Astrocyte (in vitro differentiated cells and primary cell): ENCODE results near the gene PBX3. TPM values are rescaled to one million over a fixed set of nuclear protein-coding genes. Genes with fewer than 3 reads are reported as not detected.

ENCODE experiments used
- DNase-seq: peaks from one replicate; pipeline ENCODE4 v3.0.0-alpha.2; 2010; ENCODE audit warnings: low read depth
- FAIRE-seq: peaks from 2 replicates; lab custom pipeline; 2011; peaks lifted over from hg19 to GRCh38; lab: Jason Lieb, UNC
- H2AFZ ChIP-seq: 2 replicates; pipeline ENCODE4 v1.6.0; 2012; ENCODE audit warnings: low read depth, low read length, inconsistent platforms
- H3K27ac ChIP-seq: 2 replicates; pipeline ENCODE4 v1.5.1; 2011; ENCODE audit warnings: low read depth, low read length, inconsistent platforms
- H3K27me3 ChIP-seq: 2 replicates; pipeline ENCODE4 v1.6.0; 2011; ENCODE audit warnings: low read length, inconsistent platforms; ENCODE audit not compliant: insufficient read depth
- H3K36me3 ChIP-seq: 2 replicates; pipeline ENCODE4 v1.5.1; 2011; ENCODE audit warnings: low read length, inconsistent platforms; ENCODE audit not compliant: insufficient read depth
- H3K4me1 ChIP-seq: 2 replicates; pipeline ENCODE4 v1.5.1; 2011; ENCODE audit warnings: low read length, inconsistent platforms; ENCODE audit not compliant: insufficient read depth
- H3K4me2 ChIP-seq: 2 replicates; pipeline ENCODE4 v1.6.0; 2012; ENCODE audit warnings: low read length, inconsistent platforms
- H3K4me3 ChIP-seq: 2 replicates; pipeline ENCODE4 v1.5.1; 2011; ENCODE audit warnings: low read depth, mild to moderate bottlenecking, low read length, inconsistent platforms; ENCODE audit not compliant: insufficient read depth
- H3K79me2 ChIP-seq: 2 replicates; pipeline ENCODE4 v1.6.0; 2012; ENCODE audit warnings: mild to moderate bottlenecking, low read length, inconsistent platforms; ENCODE audit not compliant: insufficient read depth
- H3K9ac ChIP-seq: 2 replicates; pipeline ENCODE4 v1.6.0; 2012; ENCODE audit warnings: mild to moderate bottlenecking, low read length, inconsistent platforms
- H3K9me3 ChIP-seq: 2 replicates; pipeline ENCODE4 v1.5.1; 2012; ENCODE audit warnings: low read depth, mild to moderate bottlenecking, low read length, inconsistent platforms; ENCODE audit not compliant: insufficient read depth
- H4K20me1 ChIP-seq: 2 replicates; pipeline ENCODE4 v1.6.0; 2012; ENCODE audit warnings: low read length, inconsistent platforms; ENCODE audit not compliant: insufficient read depth
- H3K27ac Mint-ChIP-seq: one replicate; pipeline ENCODE4 v1.8.0; 2021; ENCODE audit warnings: mild to moderate bottlenecking, mixed read lengths; ENCODE audit not compliant: unreplicated experiment
- H3K27me3 Mint-ChIP-seq: one replicate; pipeline ENCODE4 v1.8.0; 2021; ENCODE audit warnings: low read depth, mixed read lengths; ENCODE audit not compliant: unreplicated experiment
- H3K36me3 Mint-ChIP-seq: one replicate; pipeline ENCODE4 v1.8.0; 2021; ENCODE audit warnings: low read depth, mixed read lengths; ENCODE audit not compliant: unreplicated experiment
- H3K4me1 Mint-ChIP-seq: one replicate; pipeline ENCODE4 v1.8.0; 2021; ENCODE audit warnings: low read depth, mixed read lengths; ENCODE audit not compliant: unreplicated experiment
- H3K4me3 Mint-ChIP-seq: one replicate; pipeline ENCODE4 v1.8.0; 2021; ENCODE audit warnings: mild to moderate bottlenecking, moderate library complexity, mixed read lengths; ENCODE audit not compliant: unreplicated experiment
- H3K9me3 Mint-ChIP-seq: one replicate; pipeline ENCODE4 v1.8.0; 2021; ENCODE audit warnings: mild to moderate bottlenecking, mixed read lengths; ENCODE audit not compliant: unreplicated experiment
- EZH2 ChIP-seq: IDR thresholded peaks from 2 replicates; pipeline ENCODE4 v1.6.1; 2012; ENCODE audit warnings: mild to moderate bottlenecking, low read length, inconsistent platforms; ENCODE audit not compliant: insufficient read depth
- total RNA-seq: library from RNA; stranded (reverse); gene quantifications from 2 replicates; pipeline ENCODE4 v1.2.1, GENCODE V29; 2021
- TF ChIP-seq, protein P1 (sequence below): IDR thresholded peaks from 2 replicates; pipeline ENCODE4 v1.5.1; 2011; ENCODE audit warnings: low read depth, mild to moderate bottlenecking, inconsistent platforms, low read length, moderate library complexity; ENCODE audit not compliant: insufficient read depth

PBX3 gene
- total RNA-seq, 1 donor from 2014 or later, result 51.2 TPM

DNA sequence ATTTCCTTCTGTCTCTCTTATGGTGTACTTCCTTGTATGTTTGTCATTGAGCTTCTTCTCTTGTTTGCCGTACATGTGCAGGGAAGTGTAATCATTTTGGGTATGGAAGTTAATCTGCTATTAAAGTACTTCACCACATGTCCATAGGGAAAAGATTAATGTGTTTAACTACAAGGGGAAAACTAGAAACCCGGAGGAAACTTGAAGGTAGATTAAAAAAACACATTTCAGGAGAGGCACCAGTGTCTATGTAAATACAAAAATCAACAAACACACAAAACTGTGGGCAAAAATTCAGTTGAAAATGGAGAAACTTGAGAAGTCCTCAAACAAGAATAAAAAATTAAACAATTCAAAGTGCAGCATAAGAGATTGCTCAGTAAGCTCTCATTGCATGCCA, 166.4 kb downstream of the PBX3 start:
- Mint-ChIP-seq H3K4me1 (peaks cover 27% of the 10 kb centered on the region), H3K9me3 (no peaks in the 10 kb centered on the region), H3K4me3 (no peak overlapping the region), H3K27me3 (no peaks in the 10 kb centered on the region), H3K27ac (no peak overlapping the region), H3K36me3 (peaks cover 6% of the 10 kb centered on the region)
- H3K27ac ChIP-seq, result no peak overlapping the region
- FAIRE-seq, result peak; percentile 9
- no peaks in the 10 kb centered on the region for H3K27me3 ChIP-seq
- H4K20me1 ChIP-seq, result no peaks in the 10 kb centered on the region
- H3K79me2 ChIP-seq, result peaks cover 6% of the 10 kb centered on the region
- DNase-seq, result no peak
- H3K9ac ChIP-seq, result no peak overlapping the region
- no peaks in the 10 kb centered on the region for H3K36me3 ChIP-seq
- H3K9me3 ChIP-seq, result no peaks in the 10 kb centered on the region
- no peak overlapping the region for H2AFZ ChIP-seq
- no peak for TF ChIP-seq EZH2
- TF ChIP-seq, protein P1, sequence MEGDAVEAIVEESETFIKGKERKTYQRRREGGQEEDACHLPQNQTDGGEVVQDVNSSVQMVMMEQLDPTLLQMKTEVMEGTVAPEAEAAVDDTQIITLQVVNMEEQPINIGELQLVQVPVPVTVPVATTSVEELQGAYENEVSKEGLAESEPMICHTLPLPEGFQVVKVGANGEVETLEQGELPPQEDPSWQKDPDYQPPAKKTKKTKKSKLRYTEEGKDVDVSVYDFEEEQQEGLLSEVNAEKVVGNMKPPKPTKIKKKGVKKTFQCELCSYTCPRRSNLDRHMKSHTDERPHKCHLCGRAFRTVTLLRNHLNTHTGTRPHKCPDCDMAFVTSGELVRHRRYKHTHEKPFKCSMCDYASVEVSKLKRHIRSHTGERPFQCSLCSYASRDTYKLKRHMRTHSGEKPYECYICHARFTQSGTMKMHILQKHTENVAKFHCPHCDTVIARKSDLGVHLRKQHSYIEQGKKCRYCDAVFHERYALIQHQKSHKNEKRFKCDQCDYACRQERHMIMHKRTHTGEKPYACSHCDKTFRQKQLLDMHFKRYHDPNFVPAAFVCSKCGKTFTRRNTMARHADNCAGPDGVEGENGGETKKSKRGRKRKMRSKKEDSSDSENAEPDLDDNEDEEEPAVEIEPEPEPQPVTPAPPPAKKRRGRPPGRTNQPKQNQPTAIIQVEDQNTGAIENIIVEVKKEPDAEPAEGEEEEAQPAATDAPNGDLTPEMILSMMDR, result no peak
- H3K4me2 ChIP-seq, result no peak overlapping the region
- H3K4me3 ChIP-seq, result no peak overlapping the region
- H3K4me1 ChIP-seq, result no peaks in the 10 kb centered on the region

DNA sequence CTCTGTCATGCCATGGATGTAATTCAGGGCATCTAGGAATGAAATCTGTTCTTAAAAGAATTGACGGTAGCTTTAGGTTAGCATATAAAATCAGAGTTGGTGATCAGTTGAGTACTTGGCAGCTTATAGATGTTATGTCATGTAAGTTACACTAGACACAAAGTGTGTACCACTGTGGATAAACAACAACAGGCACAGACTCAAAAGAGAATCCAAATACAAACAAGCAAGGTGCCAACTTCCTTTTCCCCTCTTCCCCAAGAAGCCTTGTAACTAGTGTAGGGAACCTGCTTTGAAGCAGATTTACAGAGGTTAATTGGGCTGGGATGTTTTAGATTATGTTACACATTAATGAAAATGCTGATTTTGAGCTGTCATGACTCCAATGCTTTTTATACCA, 167.2 kb downstream of the PBX3 start:
- H3K4me3 ChIP-seq, result no peak overlapping the region
- no peak overlapping the region for H3K9ac ChIP-seq
- no peak overlapping the region for H3K4me2 ChIP-seq
- Mint-ChIP-seq H3K36me3 (peaks cover 6% of the 10 kb centered on the region), H3K4me3 (no peak overlapping the region), H3K9me3 (no peaks in the 10 kb centered on the region), H3K27me3 (no peaks in the 10 kb centered on the region), H3K4me1 (peaks cover 19% of the 10 kb centered on the region), H3K27ac (no peak overlapping the region)
- no peak for TF ChIP-seq EZH2
- TF ChIP-seq, protein P1, result no peak
- H3K27ac ChIP-seq, result no peak overlapping the region
- no peaks in the 10 kb centered on the region for H3K4me1 ChIP-seq
- peaks cover 6% of the 10 kb centered on the region for H3K79me2 ChIP-seq
- no peak for FAIRE-seq
- no peaks in the 10 kb centered on the region for H3K27me3 ChIP-seq
- DNase-seq, result no peak
- no peak overlapping the region for H2AFZ ChIP-seq
- H3K9me3 ChIP-seq, result no peaks in the 10 kb centered on the region
- H3K36me3 ChIP-seq, result no peaks in the 10 kb centered on the region
- H4K20me1 ChIP-seq, result no peaks in the 10 kb centered on the region

DNA sequence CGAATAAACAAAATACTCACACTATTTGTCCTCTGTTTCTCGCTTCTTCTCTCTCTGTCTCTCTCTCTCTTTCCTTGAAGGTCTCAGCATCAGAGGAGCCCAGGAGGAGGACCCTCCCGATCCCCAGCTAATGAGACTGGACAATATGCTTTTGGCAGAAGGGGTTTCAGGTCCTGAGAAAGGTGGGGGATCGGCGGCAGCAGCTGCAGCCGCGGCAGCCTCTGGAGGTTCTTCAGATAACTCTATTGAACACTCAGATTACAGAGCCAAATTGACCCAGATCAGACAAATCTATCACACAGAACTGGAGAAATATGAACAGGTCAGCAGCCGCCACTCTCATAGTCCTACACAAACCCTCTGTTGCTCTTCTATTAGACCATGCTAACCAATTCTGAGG, 168.4 kb downstream of the PBX3 start:
- FAIRE-seq (no peak), DNase-seq (no peak)
- Histone ChIP-seq H3K4me3 (no peak overlapping the region), H3K4me1 (no peaks in the 10 kb centered on the region), H3K79me2 (peaks cover 8% of the 10 kb centered on the region), H3K36me3 (no peaks in the 10 kb centered on the region), H3K4me2 (no peak overlapping the region), H4K20me1 (no peaks in the 10 kb centered on the region), H2AFZ (no peak overlapping the region), H3K9ac (no peak overlapping the region), H3K27ac (no peak overlapping the region), H3K9me3 (no peaks in the 10 kb centered on the region), H3K27me3 (no peaks in the 10 kb centered on the region)
- no peak overlapping the region for H3K27ac Mint-ChIP-seq
- TF ChIP-seq, protein P1, result no peak
- TF ChIP-seq EZH2, result no peak
- peaks cover 6% of the 10 kb centered on the region for H3K36me3 Mint-ChIP-seq
- H3K4me1 Mint-ChIP-seq, result peaks cover 15% of the 10 kb centered on the region
- H3K27me3 Mint-ChIP-seq, result no peaks in the 10 kb centered on the region
- no peak overlapping the region for H3K4me3 Mint-ChIP-seq
- H3K9me3 Mint-ChIP-seq, result no peaks in the 10 kb centered on the region
